GM12875 (cell line): ENCODE measurements around the gene CNTF.
A peak's percentile ranks its signal among the peaks of the same experiment; 100 is the strongest.

ENCODE experiments used
- H3K4me3 ChIP-seq: one replicate; pipeline ENCODE4 v1.5.1; 2011; ENCODE audit warnings: low read depth, low read length, control low read depth
- TF ChIP-seq, protein P1 (sequence below): IDR thresholded peaks from 2 replicates; pipeline ENCODE4 v1.5.1; 2011; ENCODE audit warnings: low read depth, mild to moderate bottlenecking, control low read depth, inconsistent platforms, low read length, moderate library complexity, borderline replicate concordance; ENCODE audit not compliant: insufficient read depth

Gene CNTF

GRCh38 chr11:58606930-58607714 is 15.3 kb upstream of the CNTF start:
- H3K4me3 ChIP-seq: no peak overlapping the region
- TF ChIP-seq, protein P1, sequence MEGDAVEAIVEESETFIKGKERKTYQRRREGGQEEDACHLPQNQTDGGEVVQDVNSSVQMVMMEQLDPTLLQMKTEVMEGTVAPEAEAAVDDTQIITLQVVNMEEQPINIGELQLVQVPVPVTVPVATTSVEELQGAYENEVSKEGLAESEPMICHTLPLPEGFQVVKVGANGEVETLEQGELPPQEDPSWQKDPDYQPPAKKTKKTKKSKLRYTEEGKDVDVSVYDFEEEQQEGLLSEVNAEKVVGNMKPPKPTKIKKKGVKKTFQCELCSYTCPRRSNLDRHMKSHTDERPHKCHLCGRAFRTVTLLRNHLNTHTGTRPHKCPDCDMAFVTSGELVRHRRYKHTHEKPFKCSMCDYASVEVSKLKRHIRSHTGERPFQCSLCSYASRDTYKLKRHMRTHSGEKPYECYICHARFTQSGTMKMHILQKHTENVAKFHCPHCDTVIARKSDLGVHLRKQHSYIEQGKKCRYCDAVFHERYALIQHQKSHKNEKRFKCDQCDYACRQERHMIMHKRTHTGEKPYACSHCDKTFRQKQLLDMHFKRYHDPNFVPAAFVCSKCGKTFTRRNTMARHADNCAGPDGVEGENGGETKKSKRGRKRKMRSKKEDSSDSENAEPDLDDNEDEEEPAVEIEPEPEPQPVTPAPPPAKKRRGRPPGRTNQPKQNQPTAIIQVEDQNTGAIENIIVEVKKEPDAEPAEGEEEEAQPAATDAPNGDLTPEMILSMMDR: no peak

GRCh38 chr11:58608331-58608730 is 14.1 kb upstream of the CNTF start:
- TF ChIP-seq, protein P1: no peak
- no peak overlapping the region for H3K4me3 ChIP-seq

GRCh38 chr11:58609723-58610122 is 12.7 kb upstream of the CNTF start:
- TF ChIP-seq, protein P1: no peak
- no peak overlapping the region for H3K4me3 ChIP-seq

- no peak overlapping the region for H3K4me3 ChIP-seq
- TF ChIP-seq, protein P1: no peak
Observed at GRCh38 chr11:58613228-58613627, 9.2 kb upstream of the CNTF start.

DNA sequence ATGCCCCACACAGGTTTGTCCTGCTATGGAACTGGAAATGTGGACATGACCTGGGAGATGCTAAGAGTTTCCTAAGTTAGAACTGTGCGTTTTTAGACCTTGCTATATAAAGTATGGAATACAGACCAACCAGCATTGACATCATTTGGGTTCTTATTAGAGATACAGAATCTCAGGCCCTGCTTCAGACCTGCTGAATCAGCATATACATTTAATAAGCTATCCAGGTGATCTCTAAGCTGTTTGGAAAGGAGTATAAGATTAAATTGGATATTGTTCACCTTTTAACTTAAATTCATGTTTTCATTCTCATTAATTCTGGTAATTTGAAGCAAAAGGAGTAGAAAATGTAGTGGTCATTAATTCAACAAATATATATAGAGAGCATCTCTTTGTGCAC is 6.9 kb upstream of the CNTF start:
- TF ChIP-seq, protein P1: no peak
- no peak overlapping the region for H3K4me3 ChIP-seq

GRCh38 chr11:58616594-58616993 is 5.9 kb upstream of the CNTF start:
- TF ChIP-seq, protein P1: no peak
- H3K4me3 ChIP-seq: no peak overlapping the region

DNA sequence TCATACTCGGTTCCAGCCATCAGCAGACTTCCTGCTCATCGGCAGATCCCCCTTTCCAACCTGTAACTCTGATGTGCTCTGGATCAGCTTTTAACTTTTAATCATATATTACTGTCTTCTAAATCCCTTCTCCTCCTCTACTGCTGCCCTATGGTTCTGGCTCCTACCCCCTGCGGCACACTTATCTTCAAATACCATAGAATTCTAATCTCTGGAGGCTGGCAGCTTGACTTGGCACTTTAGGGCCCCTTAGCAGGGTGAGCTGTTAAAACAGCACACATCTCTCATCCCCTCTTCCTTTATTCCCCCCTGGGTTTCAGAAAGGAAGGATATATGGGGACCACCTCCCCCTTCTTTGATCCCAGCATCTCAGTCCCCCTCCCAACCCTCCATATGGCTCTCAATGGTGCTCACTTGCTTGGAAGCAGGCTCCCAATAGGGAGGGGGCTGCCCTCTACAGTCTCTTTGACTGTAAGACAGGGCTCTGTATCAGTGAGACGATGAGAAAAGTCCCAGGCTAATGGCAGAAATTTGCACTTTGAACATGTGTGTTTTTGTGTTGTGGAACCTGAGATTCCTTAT is 4.4 kb upstream of the CNTF start:
- TF ChIP-seq, protein P1: peak; percentile 18; the same call in 1 of the 2 replicates

More for the DNA sequence above, 4.4 kb upstream of the CNTF start:
- no peak overlapping the region for H3K4me3 ChIP-seq
